NT2/D1 (cell line): Measurements from ENCODE around the gene C1QTNF3.
"Not testable (repeated sequence)": the region's sequence is repeated elsewhere in the genome, so short reads cannot be mapped to it uniquely, and the experiment has no call there.

Experiments
- SUZ12 ChIP-seq: IDR thresholded peaks from 2 replicates; pipeline ENCODE4 v1.6.1; 2011; ENCODE audit not compliant: insufficient read length, insufficient read depth; ENCODE audit errors: extremely low read depth
- YY1 ChIP-seq: IDR thresholded peaks from 2 replicates; pipeline ENCODE4 v1.6.1; 2011; ENCODE audit not compliant: insufficient read length, insufficient read depth
- ZNF274 ChIP-seq: IDR thresholded peaks from 2 replicates; pipeline ENCODE4 v1.6.1; 2011; ENCODE audit warnings: mild to moderate bottlenecking, low read depth, low read length

- TF ChIP-seq ZNF274, YY1, SUZ12: not testable (repeated sequence)
Observed at GRCh38 chr5:34077636-34078035, 34.6 kb upstream of the C1QTNF3 start.
